HCT116 (cell line): ENCODE results near the gene EVL.

ENCODE experiments used
- POLR2AphosphoS5 ChIP-seq: IDR thresholded peaks from 2 replicates; pipeline ENCODE4 v1.6.1; 2011; ENCODE audit warnings: mild to moderate bottlenecking, low read depth, low read length, moderate library complexity
- SP1 ChIP-seq: IDR thresholded peaks from 2 replicates; pipeline ENCODE4 v1.6.1; 2012; ENCODE audit warnings: low read depth
- TCF7L2 ChIP-seq: IDR thresholded peaks from 2 replicates; pipeline ENCODE4 v1.7.0; 2011; ENCODE audit warnings: borderline replicate concordance, inconsistent platforms; ENCODE audit not compliant: insufficient read depth, insufficient read length; ENCODE audit errors: extremely low read depth

DNA sequence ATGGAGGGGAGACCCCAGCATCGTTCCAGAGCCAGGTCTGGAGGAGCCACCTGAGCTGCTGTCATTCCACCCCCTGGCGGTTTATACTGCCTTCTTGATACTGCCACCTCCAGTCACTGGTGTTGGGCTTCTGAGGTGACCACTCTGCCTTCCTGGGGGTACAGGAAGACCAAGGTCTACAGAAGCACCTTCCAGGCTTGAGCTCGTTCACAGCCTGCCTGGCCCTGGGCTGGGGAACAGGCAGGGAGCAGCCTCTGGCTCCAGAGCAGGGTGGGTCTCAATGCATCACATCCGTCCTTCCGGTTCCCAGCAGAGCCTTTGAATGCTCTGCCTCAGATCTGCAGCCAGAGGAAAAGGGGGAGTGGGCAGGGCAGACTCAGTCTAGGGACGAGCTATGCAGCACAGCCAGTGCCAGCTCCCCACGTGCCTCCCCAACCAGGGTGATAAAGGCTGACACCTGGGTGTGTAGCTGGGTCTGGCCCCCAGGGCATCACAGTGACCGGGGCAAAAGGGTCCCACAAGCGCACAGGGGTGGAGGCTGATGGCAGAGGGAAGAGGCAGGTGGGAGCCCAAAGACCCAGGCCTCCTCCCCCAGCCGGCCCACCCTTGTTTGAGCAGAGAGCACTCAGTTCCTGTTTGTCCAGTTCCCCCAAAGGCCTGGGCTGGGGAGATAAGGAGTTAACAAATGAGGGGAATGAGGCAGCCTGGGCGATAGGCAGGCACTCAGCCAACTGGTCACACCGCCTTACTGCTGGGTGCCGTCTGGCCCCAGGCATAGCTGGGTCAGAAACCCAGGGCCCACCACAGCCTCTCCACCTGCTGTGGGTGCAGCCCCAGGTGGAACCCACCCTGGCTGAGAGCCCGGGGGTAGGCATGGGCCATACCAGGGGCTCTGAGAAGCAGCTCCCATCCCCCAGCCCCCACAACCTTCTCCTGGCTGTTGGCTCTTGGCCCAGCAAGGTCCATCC is 77.1 kb downstream of the EVL start:
- no peak for TF ChIP-seq POLR2AphosphoS5
- no peak for TF ChIP-seq SP1
- TF ChIP-seq TCF7L2: no peak
